Ascending aorta (tissue), 2 donors: ENCODE results near the gene DOCK9. TPM values are rescaled to one million over a fixed set of nuclear protein-coding genes. Genes with fewer than 3 reads are reported as not detected.

Experiments
- DNase-seq, 2 donors: peaks; one replicate each; pipeline ENCODE4 v3.0.0-alpha.2; 2019; ENCODE audit warnings: low spot score in 2 of 2
- H3K27ac ChIP-seq, 2 donors: fragments of 200-600 bp; sonication (generic); one replicate each; pipeline ENCODE4 v1.5.1; 2016 to 2017; ENCODE audit warnings: mild to moderate bottlenecking in 1 of 2
- H3K27me3 ChIP-seq: fragments of 200-600 bp; sonication (generic); one replicate; pipeline ENCODE4 v1.5.1; 2017
- H3K36me3 ChIP-seq, 2 donors: fragments of 200-600 bp; sonication (generic); one replicate each; pipeline ENCODE4 v1.5.1; 2016
- H3K4me1 ChIP-seq, 2 donors: fragments of 200-600 bp; sonication (generic); one replicate each; pipeline ENCODE4 v1.5.1; 2016 to 2017; ENCODE audit warnings: mild to moderate bottlenecking in 1 of 2
- H3K4me3 ChIP-seq, 2 donors: fragments of 200-600 bp; sonication (generic); one replicate each; pipeline ENCODE4 v1.5.1; 2016 to 2017; ENCODE audit warnings: mild to moderate bottlenecking in 1 of 2
- H3K9me3 ChIP-seq, 2 donors: fragments of 200-600 bp; sonication (generic); one replicate each; pipeline ENCODE4 v1.5.1; 2016
- intact Hi-C: fragments of 100-400 bp; cut with DNase I; formaldehyde crosslinking; loops from one replicate; pipeline ENCODE4 v1.15.1; 2023
- total RNA-seq: library from RNA; depleted of rRNA; stranded (reverse); fragments of >200 nt; gene quantifications from one replicate; pipeline ENCODE4 v1.1.0, GENCODE V29; 2016
- TF ChIP-seq, protein P1 (sequence below), 3 experiments: fragments of 200-600 bp in 2 of 3; fragments of 450-650 bp in 1 of 3; sonication (generic) in 2 of 3; IDR thresholded peaks; one replicate each; pipeline ENCODE4 v1.5.1; 2016 to 2019; ENCODE audit warnings: antibody characterized with exemption in 3 of 3, mild to moderate bottlenecking in 1 of 3, moderate library complexity in 1 of 3

The DOCK9 gene
- total RNA-seq, 1 donor from 2014 or later, result 88.2 TPM

DNA sequence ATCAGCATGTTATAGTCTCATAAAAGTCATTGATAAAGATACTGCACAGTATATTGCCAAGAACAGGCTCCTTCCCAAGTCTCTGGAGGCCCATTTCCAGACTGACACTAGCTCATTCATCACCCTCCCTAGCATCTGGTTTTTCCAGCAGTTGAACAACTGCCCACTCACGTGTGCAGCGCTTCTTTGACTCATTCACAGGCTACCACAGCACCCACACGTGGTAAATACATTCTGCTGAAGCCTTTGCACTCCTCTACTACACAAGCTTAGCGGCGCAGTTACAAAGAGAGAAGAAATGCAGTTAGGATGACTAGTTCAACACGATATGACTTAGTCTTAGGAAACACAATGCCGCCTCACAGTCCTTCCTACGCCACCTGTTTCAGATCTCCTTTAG is 87.7 kb downstream of the DOCK9 start:
- TF ChIP-seq, protein P1, sequence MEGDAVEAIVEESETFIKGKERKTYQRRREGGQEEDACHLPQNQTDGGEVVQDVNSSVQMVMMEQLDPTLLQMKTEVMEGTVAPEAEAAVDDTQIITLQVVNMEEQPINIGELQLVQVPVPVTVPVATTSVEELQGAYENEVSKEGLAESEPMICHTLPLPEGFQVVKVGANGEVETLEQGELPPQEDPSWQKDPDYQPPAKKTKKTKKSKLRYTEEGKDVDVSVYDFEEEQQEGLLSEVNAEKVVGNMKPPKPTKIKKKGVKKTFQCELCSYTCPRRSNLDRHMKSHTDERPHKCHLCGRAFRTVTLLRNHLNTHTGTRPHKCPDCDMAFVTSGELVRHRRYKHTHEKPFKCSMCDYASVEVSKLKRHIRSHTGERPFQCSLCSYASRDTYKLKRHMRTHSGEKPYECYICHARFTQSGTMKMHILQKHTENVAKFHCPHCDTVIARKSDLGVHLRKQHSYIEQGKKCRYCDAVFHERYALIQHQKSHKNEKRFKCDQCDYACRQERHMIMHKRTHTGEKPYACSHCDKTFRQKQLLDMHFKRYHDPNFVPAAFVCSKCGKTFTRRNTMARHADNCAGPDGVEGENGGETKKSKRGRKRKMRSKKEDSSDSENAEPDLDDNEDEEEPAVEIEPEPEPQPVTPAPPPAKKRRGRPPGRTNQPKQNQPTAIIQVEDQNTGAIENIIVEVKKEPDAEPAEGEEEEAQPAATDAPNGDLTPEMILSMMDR (IDR thresholded peaks at IDR 0.05), result no peak
- Histone ChIP-seq H3K9me3 (no peaks in the 10 kb centered on the region), H3K27ac (no peak overlapping the region), H3K4me1 (no peaks in the 10 kb centered on the region), H3K27me3 (no peaks in the 10 kb centered on the region), H3K36me3 (peaks cover 3 to 15% of the 10 kb centered on the region in 2 donors), H3K4me3 (no peak overlapping the region)
- intact Hi-C loops, result no loop called here
- no peak for DNase-seq

DNA sequence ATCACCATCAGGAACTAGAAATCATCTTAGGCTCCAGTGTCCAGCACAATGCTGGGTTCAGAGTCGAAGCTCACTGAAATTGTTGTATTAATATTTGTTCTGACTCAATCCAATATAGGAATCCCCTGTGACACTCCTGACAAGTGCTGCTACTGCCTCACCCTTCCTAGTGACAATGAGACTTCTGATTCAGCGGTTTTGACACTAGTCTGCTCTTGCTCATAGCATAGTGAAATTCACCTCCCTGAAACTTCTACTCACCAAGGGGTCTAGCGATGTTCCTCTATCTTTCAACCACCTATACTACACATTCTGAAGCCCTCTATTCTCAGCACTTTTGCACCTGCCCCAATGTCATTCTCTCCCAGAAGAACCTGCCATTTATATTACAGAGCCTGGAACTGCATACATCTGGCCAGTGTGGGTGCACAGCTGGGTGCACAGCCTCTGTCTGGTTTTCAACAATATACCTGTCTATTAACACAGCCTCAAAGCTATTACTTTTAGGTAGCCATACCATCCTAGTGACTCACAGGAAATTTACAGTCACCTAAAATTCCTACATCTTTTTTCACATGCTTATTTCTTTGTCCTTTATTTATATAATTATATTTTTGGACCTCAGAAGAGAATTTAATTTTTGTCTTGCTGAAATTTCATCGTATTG is 88.3 kb downstream of the DOCK9 start:
- H3K4me1 ChIP-seq, result no peaks in the 10 kb centered on the region
- H3K36me3 ChIP-seq, result peaks cover 3 to 21% of the 10 kb centered on the region in 2 donors
- intact Hi-C loops, result no loop called here
- H3K27ac ChIP-seq, result no peak overlapping the region
- TF ChIP-seq, protein P1 (IDR thresholded peaks at IDR 0.05), result no peak
- DNase-seq, result no peak
- no peak overlapping the region for H3K4me3 ChIP-seq
- H3K27me3 ChIP-seq, result no peaks in the 10 kb centered on the region
- H3K9me3 ChIP-seq, result no peaks in the 10 kb centered on the region

DNA sequence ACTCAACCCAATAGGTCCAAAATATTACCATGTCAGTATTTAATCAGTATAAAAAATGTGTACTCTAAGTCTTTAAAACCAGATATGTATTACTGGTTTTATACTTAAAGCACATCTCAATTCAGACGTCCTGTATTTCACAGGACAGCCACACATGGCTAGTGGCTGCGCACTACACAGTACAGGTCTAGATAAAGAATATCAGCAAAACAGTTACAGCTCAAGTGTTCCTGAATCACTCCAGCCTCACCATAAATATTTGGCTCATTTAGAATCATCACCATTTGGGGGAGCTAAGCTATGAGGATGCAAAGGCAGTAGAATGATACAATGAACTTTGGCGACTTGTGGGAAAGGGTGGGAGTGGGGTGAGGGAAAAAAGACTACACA is 89.0 kb downstream of the DOCK9 start:
- no peaks in the 10 kb centered on the region for H3K27me3 ChIP-seq
- H3K36me3 ChIP-seq, result peaks cover 5 to 26% of the 10 kb centered on the region in 2 donors
- TF ChIP-seq, protein P1 (IDR thresholded peaks at IDR 0.05), result no peak

DNA sequence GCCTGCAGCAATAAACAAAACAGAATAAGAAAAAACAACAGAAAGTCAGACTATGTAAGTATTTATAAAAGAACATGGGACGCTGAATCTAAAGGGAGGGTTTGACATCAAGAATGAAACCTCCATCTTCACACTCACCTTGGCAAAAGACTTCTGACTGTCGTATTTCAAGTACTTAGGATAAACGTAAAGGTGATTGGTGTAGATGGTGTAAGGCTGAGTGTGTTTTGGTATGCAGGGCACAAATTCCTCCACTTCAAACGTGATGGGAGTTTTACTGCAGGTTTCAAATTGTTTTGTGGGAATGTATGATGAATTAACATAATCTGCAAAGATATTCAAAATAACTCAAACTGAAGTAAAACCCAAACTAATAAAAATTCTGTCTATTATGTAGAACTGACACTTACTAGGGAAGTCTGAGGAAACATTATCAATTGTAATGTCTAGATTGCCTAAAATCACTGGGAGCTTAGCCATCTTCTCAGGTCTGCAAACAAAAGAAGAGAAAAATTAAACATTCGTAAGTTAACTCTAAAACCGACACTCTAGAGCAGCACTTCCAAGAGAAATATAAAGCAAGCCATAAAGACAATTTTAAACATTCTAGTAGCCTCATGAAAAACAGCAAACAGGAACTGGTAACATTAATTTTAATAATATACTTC is 89.5 kb downstream of the DOCK9 start:
- intact Hi-C loops, result no loop called here

More for the DNA sequence above, 89.0 kb downstream of the DOCK9 start:
- intact Hi-C loops, result no loop called here
- Histone ChIP-seq H3K4me1 (no peaks in the 10 kb centered on the region), H3K4me3 (no peak overlapping the region), H3K27ac (no peak overlapping the region), H3K9me3 (no peaks in the 10 kb centered on the region)
- DNase-seq, result no peak

DNA sequence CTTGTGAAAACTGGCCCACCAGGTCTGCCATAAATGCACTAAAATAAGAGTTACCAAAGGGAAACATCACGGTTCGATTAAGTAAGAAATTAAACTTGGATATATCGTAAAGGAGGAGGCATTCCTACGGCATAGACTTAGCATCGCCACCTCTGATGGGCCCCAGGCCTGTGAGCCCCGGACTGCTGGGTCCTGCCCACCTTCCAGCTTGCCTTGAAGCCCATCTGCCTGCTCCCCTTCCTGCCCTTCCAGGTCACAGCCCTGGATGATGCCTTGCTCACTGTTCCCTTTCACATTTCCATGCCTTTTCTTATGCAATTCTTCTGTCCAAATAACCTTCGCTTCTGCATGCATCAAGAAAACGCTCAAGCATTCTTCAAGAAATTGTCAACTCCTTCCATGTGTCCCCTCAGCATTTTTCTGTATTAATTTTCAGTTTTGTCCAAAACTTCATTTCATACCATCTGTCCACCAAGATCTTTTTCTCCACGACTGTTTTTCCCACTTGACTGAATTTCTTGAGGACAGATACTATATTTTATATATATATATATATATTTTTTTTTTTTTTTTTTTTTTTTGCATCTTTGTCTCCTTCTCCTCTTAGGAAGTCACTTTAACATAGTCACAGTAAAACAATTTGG is 91.2 kb downstream of the DOCK9 start:
- Histone ChIP-seq H3K9me3 (no peaks in the 10 kb centered on the region), H3K27ac (no peak overlapping the region), H3K4me3 (no peak overlapping the region), H3K36me3 (peaks cover 23 to 42% of the 10 kb centered on the region in 2 donors), H3K4me1 (no peaks in the 10 kb centered on the region), H3K27me3 (no peaks in the 10 kb centered on the region)
- TF ChIP-seq, protein P1 (IDR thresholded peaks at IDR 0.05), result no peak
- no peak for DNase-seq
- intact Hi-C loops, result no loop called here

More for the DNA sequence above, 89.5 kb downstream of the DOCK9 start:
- peaks cover 10 to 31% of the 10 kb centered on the region in 2 donors for H3K36me3 ChIP-seq
- H3K27me3 ChIP-seq, result no peaks in the 10 kb centered on the region
- H3K27ac ChIP-seq, result no peak overlapping the region
- H3K4me3 ChIP-seq, result no peak overlapping the region
- TF ChIP-seq, protein P1 (IDR thresholded peaks at IDR 0.05), result no peak
- no peaks in the 10 kb centered on the region for H3K9me3 ChIP-seq
- H3K4me1 ChIP-seq, result no peaks in the 10 kb centered on the region
- DNase-seq, result no peak
